HEK293T (cell line): ENCODE results near the gene TMCC2.

Experiments
- BHLHE40 ChIP-seq: fragments of 450-650 bp; IDR thresholded peaks from 2 replicates; pipeline ENCODE4 v1.6.1; 2016; ENCODE audit warnings: mild to moderate bottlenecking, moderate library complexity, borderline replicate concordance
- FOXA1 ChIP-seq: fragments of 450-650 bp; IDR thresholded peaks from 2 replicates; pipeline ENCODE4 v1.6.1; 2016; ENCODE audit warnings: mild to moderate bottlenecking
- FOXK2 ChIP-seq: fragments of 450-650 bp; IDR thresholded peaks from 2 replicates; pipeline ENCODE4 v1.6.1; 2016; ENCODE audit warnings: mild to moderate bottlenecking
- FOXM1 ChIP-seq: fragments of 450-650 bp; IDR thresholded peaks from 2 replicates; pipeline ENCODE4 v1.6.1; 2017; ENCODE audit warnings: mild to moderate bottlenecking, borderline replicate concordance
- LEF1 ChIP-seq: fragments of 450-650 bp; IDR thresholded peaks from 2 replicates; pipeline ENCODE4 v1.6.1; 2017; ENCODE audit warnings: mild to moderate bottlenecking, borderline replicate concordance
- PKNOX1 ChIP-seq: fragments of 450-650 bp; IDR thresholded peaks from 2 replicates; pipeline ENCODE4 v1.6.1; 2016
- SP1 ChIP-seq: fragments of 450-650 bp; IDR thresholded peaks from 2 replicates; pipeline ENCODE4 v1.6.1; 2017
- SUZ12 ChIP-seq: fragments of 450-650 bp; IDR thresholded peaks from 2 replicates; pipeline ENCODE4 v1.6.1; 2016; ENCODE audit warnings: mild to moderate bottlenecking
- TARDBP ChIP-seq: fragments of 450-650 bp; IDR thresholded peaks from 2 replicates; pipeline ENCODE4 v1.6.1; 2016

GRCh38 chr1:205300149-205300548 is 72.4 kb downstream of the TMCC2 start:
- TF ChIP-seq FOXM1 (no peak), SUZ12 (no peak), TARDBP (no peak), PKNOX1 (no peak), BHLHE40 (no peak), SP1 (no peak), FOXA1 (no peak), FOXK2 (no peak), LEF1 (no peak)
